Liver (tissue), 9 donors: ENCODE measurements around the gene LMBRD1. TPM values are rescaled to one million over a fixed set of nuclear protein-coding genes. Genes with fewer than 3 reads are reported as not detected.

Experiments
- DNase-seq: peaks from one replicate; pipeline ENCODE4 v3.0.0-alpha.2; 2017; ENCODE audit warnings: low spot score
- H3K27ac ChIP-seq, 2 donors: one replicate each; pipeline ENCODE4 v1.7.0; 2013; ENCODE audit warnings: inconsistent platforms in 2 of 2, low read length in 2 of 2, control low read depth in 1 of 2, low read depth in 1 of 2, mild to moderate bottlenecking in 1 of 2
- H3K27me3 ChIP-seq, 4 donors: one replicate each; pipeline versions ENCODE4 v1.6.1 to v1.7.0; 2013; ENCODE audit warnings: low read length in 3 of 4, inconsistent platforms in 1 of 4, mild to moderate bottlenecking in 1 of 4, moderate library complexity in 1 of 4; ENCODE audit not compliant: control insufficient read depth in 4 of 4, insufficient read depth in 4 of 4
- H3K36me3 ChIP-seq, 4 donors: one replicate each; pipeline versions ENCODE4 v1.6.1 to v1.7.0; 2013; ENCODE audit warnings: low read length in 3 of 4, mild to moderate bottlenecking in 3 of 4, low read depth in 1 of 4, moderate library complexity in 1 of 4; ENCODE audit not compliant: control insufficient read depth in 4 of 4, insufficient read depth in 3 of 4
- H3K4me1 ChIP-seq, 4 donors: one replicate each; pipeline versions ENCODE4 v1.6.1 to v1.7.0; 2013; ENCODE audit warnings: low read length in 3 of 4, mild to moderate bottlenecking in 3 of 4, moderate library complexity in 1 of 4; ENCODE audit not compliant: control insufficient read depth in 4 of 4, insufficient read depth in 4 of 4
- H3K4me3 ChIP-seq, 3 donors: one replicate each; pipeline versions ENCODE4 v1.6.1 to v1.7.0; 2013; ENCODE audit warnings: low read length in 3 of 3, control low read depth in 1 of 3, low read depth in 1 of 3, mild to moderate bottlenecking in 1 of 3
- H3K9ac ChIP-seq, 2 donors: one replicate each; pipeline ENCODE4 v1.7.0; 2013; ENCODE audit warnings: low read length in 2 of 2, mild to moderate bottlenecking in 2 of 2, moderate library complexity in 2 of 2, control low read depth in 1 of 2, low read depth in 1 of 2
- H3K9me3 ChIP-seq, 4 donors: one replicate each; pipeline versions ENCODE4 v1.6.1 to v1.7.0; 2013; ENCODE audit warnings: low read length in 3 of 4; ENCODE audit not compliant: control insufficient read depth in 4 of 4
- ATF3 ChIP-seq: IDR thresholded peaks from 2 replicates; pipeline ENCODE4 v1.6.1; 2016; ENCODE audit warnings: antibody characterized with exemption
- CTCF ChIP-seq: fragments of 150-350 bp; IDR thresholded peaks from 2 replicates; pipeline ENCODE4 v1.5.1; 2017; ENCODE audit warnings: improper control_type of control experiment, low read depth, low read length; ENCODE audit not compliant: missing input control
- EGR1 ChIP-seq, 2 donors: IDR thresholded peaks; 2 replicates each; pipeline ENCODE4 v1.6.1; 2016 to 2018; ENCODE audit warnings: antibody characterized with exemption in 2 of 2, low read depth in 2 of 2
- FOXA1 ChIP-seq: IDR thresholded peaks from 2 replicates; pipeline ENCODE4 v1.6.1; 2016; ENCODE audit warnings: antibody characterized with exemption
- FOXA2 ChIP-seq: IDR thresholded peaks from 2 replicates; pipeline ENCODE4 v1.6.1; 2016; ENCODE audit warnings: antibody characterized with exemption
- GABPA ChIP-seq, 2 donors: IDR thresholded peaks in 1 of 2; conservative IDR thresholded peaks in 1 of 2; 2 replicates each; pipeline ENCODE4 v1.6.1; 2016; ENCODE audit warnings: antibody characterized with exemption in 2 of 2, mild to moderate bottlenecking in 1 of 2, moderate library complexity in 1 of 2
- HNF4A ChIP-seq, 2 donors: conservative IDR thresholded peaks; 2 replicates each; pipeline ENCODE4 v1.6.1; 2016; ENCODE audit warnings: antibody characterized with exemption in 2 of 2, mild to moderate bottlenecking in 2 of 2
- HNF4G ChIP-seq: IDR thresholded peaks from 2 replicates; pipeline ENCODE4 v1.6.1; 2016; ENCODE audit warnings: antibody characterized with exemption
- JUND ChIP-seq, 2 donors: IDR thresholded peaks; 2 replicates each; pipeline ENCODE4 v1.6.1; 2016; ENCODE audit warnings: antibody characterized with exemption in 2 of 2
- MAX ChIP-seq: IDR thresholded peaks from 2 replicates; pipeline ENCODE4 v1.6.1; 2016; ENCODE audit warnings: antibody characterized with exemption
- NR2F2 ChIP-seq: IDR thresholded peaks from 2 replicates; pipeline ENCODE4 v1.6.1; 2016; ENCODE audit warnings: antibody characterized with exemption
- RAD21 ChIP-seq, 2 donors: IDR thresholded peaks; 2 replicates each; pipeline ENCODE4 v1.6.1; 2016; ENCODE audit warnings: antibody characterized with exemption in 2 of 2, mild to moderate bottlenecking in 2 of 2
- REST ChIP-seq: IDR thresholded peaks from 2 replicates; pipeline ENCODE4 v1.6.1; 2016; ENCODE audit warnings: antibody characterized with exemption, mild to moderate bottlenecking
- RXRA ChIP-seq, 2 donors: IDR thresholded peaks; 2 replicates each; pipeline ENCODE4 v1.6.1; 2017 to 2018; ENCODE audit warnings: antibody characterized with exemption in 2 of 2, mild to moderate bottlenecking in 1 of 2
- SP1 ChIP-seq: IDR thresholded peaks from 2 replicates; pipeline ENCODE4 v1.6.1; 2018; ENCODE audit warnings: antibody characterized with exemption, mild to moderate bottlenecking
- TAF1 ChIP-seq: conservative IDR thresholded peaks from 2 replicates; pipeline ENCODE4 v1.6.1; 2016; ENCODE audit warnings: antibody characterized with exemption, mild to moderate bottlenecking
- YY1 ChIP-seq: IDR thresholded peaks from 2 replicates; pipeline ENCODE4 v1.6.1; 2016; ENCODE audit warnings: antibody characterized with exemption, mild to moderate bottlenecking
- ZBTB33 ChIP-seq: IDR thresholded peaks from 2 replicates; pipeline ENCODE4 v1.6.1; 2016; ENCODE audit warnings: antibody characterized with exemption
- WGBS: extraction: QIAGEN DNeasy Blood & Tissue Kit; methylation state at CpG from one replicate; pipeline ENCODE4 v1.1.7; 2013; 5-methylcytosine and 5-hydroxymethylcytosine counted together
- polyA plus RNA-seq, 2 donors: library from polyadenylated mRNA; stranded (reverse) in 1 of 2; unstranded in 1 of 2; fragments of 200-250 nt in 1 of 2; fragments of >200 nt in 1 of 2; fragmentation: Nextera tagmentation in 1 of 2; extraction: Ambion mirVana in 1 of 2; gene quantifications; one replicate each; pipeline versions ENCODE4 v1.2.1 to v1.2.3, GENCODE V29; 2013 to 2015
- total RNA-seq, 2 donors: library from RNA; depleted of rRNA; stranded (reverse); fragments of >200 nt; gene quantifications; one replicate each; pipeline ENCODE4 v1.2.3, GENCODE V29; 2014
- donor health status: healthy.
- donor health status: healthy.
- donor health status: healthy.
- donor health status: healthy.
- donor health status: healthy.

Gene LMBRD1
- total and polyA plus RNA-seq, 4 donors = 33.2 to 54.5 (median 43.3) TPM

- Histone ChIP-seq H3K9ac (no peak overlapping the region), H3K27me3 (no peaks in the 10 kb centered on the region), H3K4me3 (no peak overlapping the region), H3K9me3 (no peaks in the 10 kb centered on the region), H3K27ac (no peak overlapping the region), H3K4me1 (peaks cover 0 to 1% (median 0%) of the 10 kb centered on the region in 4 donors), H3K36me3 (no peaks in the 10 kb centered on the region)
- TF ChIP-seq NR2F2 = no peak
- no peak for TF ChIP-seq HNF4G
- TF ChIP-seq GABPA (IDR thresholded peaks at IDR 0.05 in 1 of 2, conservative IDR thresholded peaks at IDR 0.05 in 1 of 2) = no peak
- DNase-seq = no peak
Observed at GRCh38 chr6:69775941-69776340, 20.9 kb downstream of the LMBRD1 start.

GRCh38 chr6:69775585-69775849, 21.3 kb downstream of the LMBRD1 start:
- 98% methylated on average over 1 of the region's 1 CpG for WGBS
- H3K4me1 ChIP-seq = peaks cover 0 to 2% (median under 1%) of the 10 kb centered on the region in 4 donors
- no peaks in the 10 kb centered on the region for H3K27me3 ChIP-seq
- no peaks in the 10 kb centered on the region for H3K9me3 ChIP-seq
- no peak for DNase-seq
- H3K9ac ChIP-seq = no peak overlapping the region
- no peak overlapping the region for H3K27ac ChIP-seq
- no peak for TF ChIP-seq FOXA1
- no peak for TF ChIP-seq HNF4G
- TF ChIP-seq SP1 = no peak
- TF ChIP-seq GABPA (IDR thresholded peaks at IDR 0.05 in 1 of 2, conservative IDR thresholded peaks at IDR 0.05 in 1 of 2) = no peak
- no peak for TF ChIP-seq YY1
- TF ChIP-seq JUND (IDR thresholded peaks at IDR 0.05) = no peak
- no peak for TF ChIP-seq RAD21 (IDR thresholded peaks at IDR 0.05)
- TF ChIP-seq HNF4A (conservative IDR thresholded peaks at IDR 0.05) = no peak
- TF ChIP-seq RXRA (IDR thresholded peaks at IDR 0.05) = no peak
- no peak for TF ChIP-seq TAF1
- no peak for TF ChIP-seq NR2F2
- TF ChIP-seq REST = no peak
- no peak for TF ChIP-seq ATF3
- no peak for TF ChIP-seq FOXA2
- no peak for TF ChIP-seq EGR1 (IDR thresholded peaks at IDR 0.05; ENCODE audit: low read depth in 2 of 2)
- TF ChIP-seq CTCF = no peak
- no peak for TF ChIP-seq MAX
- no peak for TF ChIP-seq ZBTB33
- no peaks in the 10 kb centered on the region for H3K36me3 ChIP-seq
- H3K4me3 ChIP-seq = no peak overlapping the region
